HCEC 1CT (cell line): ENCODE results near the gene TNFRSF19.
"Not testable (repeated sequence)": the region's sequence is repeated elsewhere in the genome, so short reads cannot be mapped to it uniquely, and the experiment has no call there.

Experiments
- DNase-seq: peaks from one replicate; pipeline ENCODE4 v3.0.0-alpha.2; 2017

Gene TNFRSF19

GRCh38 chr13:23570921-23571315, 706 bp downstream of the TNFRSF19 start:
- no peak for DNase-seq

GRCh38 chr13:23571431-23571830, 1.2 kb downstream of the TNFRSF19 start:
- DNase-seq = peak; percentile 44

DNA sequence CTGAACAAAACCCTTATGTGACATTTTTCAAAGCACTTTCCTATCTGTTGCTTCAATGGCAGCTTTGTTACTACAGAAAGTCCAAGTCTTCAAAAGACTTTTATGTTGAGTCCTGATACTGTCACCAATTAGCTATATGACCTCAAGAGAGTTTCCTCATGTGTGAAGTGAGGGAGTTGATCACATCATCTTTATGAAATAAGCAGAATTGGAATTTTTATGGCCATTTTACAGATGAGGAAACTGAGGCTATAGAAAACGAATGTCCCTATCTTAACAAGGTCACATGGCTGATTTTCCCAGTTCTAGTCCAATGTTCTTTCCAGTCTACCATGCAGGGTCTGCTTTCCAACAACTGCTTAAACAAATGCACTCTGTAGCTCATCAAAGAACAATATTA, 2.6 kb downstream of the TNFRSF19 start:
- no peak for DNase-seq

GRCh38 chr13:23574421-23575145, 4.4 kb downstream of the TNFRSF19 start:
- no peak for DNase-seq

GRCh38 chr13:23575632-23576031, 5.4 kb downstream of the TNFRSF19 start:
- DNase-seq = no peak

DNA sequence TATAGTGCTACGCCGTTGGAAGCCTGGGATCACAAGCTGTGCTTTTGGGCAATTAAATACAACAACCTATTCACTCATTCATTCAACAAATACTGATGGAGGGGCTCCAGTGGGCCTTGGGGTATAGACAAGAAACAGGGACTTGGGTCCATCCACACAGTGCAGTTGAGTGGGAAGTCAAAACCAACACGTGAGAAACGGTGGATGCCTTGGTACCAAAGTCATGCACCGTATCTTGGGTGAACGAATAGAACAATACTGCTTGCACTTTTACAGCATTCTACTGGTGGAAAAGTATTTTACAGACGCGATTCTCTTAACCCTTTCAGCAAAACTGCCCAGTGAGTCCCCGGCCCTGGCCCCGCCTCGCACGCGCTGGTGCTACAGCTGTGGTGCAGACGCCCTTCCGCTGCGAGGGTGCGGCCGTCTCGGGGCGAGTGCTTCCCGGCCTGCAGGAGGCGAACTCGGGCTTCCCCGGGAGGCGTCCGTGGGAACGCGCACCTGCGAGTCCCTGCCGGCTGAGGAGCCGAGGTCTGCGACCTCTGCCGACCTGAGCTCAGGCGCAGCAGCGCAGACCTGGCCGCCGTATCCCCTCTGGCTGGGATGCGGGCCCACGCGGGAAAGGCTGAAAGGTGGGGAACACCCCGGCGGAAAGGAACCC, 8.3 kb downstream of the TNFRSF19 start:
- DNase-seq = peak; percentile 72

DNA sequence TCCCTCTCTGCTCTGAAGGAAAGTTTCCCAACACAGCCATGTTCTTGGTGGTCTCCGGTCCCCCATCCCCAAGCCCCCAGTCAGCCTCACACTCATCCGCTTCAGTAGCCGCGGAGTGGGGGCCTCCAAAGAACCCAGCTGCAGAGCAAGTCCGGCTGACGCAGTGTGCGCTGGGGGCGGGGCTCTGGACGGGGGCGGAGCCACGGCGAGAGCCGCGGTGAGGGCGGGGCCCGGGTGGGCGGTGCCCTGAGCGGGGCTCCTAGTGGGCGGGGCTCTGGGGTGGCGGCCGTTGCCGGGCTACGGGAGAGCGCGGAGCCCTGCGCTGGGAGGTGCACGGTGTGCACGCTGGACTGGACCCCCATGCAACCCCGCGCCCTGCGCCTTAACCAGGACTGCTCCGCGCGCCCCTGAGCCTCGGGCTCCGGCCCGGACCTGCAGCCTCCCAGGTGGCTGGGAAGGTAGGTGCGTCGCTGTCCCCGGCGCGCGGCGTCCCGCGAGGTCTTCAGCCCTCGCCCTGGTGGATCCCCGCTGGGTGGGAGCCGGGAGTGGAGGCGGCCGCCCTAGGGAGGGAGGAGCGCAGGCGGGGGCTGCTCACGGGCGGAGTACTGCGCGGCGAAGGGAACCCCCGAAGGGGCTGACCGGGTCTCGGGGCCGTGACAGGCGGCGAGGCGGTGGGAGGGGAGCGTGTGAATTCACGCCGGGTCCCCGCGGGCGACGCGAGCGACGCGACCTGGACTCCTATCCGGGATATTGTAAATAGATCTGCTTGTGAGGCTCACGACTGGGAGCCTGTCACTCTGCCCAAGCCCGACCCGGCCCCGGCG, 9.1 kb downstream of the TNFRSF19 start:
- peak; percentile 74 for DNase-seq

GRCh38 chr13:23579896-23580683, 9.9 kb downstream of the TNFRSF19 start:
- DNase-seq = no peak

GRCh38 chr13:23580684-23581060, 10.5 kb downstream of the TNFRSF19 start:
- DNase-seq = no peak

DNA sequence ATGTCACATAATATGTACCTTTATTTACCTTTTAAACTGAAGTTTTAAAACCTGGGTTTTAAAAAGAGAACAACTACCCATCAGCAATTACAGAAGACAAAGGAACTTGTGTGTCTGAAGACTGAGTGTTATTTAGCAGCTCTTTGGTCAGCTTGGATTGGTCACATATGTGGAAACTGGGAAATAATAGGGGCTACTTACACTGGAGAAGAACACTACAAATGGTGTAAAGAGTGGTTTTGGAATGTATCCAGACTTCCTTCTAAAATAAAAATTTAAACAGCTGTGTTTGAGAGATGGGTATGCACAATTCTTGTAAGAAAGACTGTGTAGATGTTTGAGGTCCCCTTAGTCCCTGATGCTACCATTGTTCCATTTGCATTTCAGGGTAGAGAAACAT, 13.3 kb downstream of the TNFRSF19 start:
- no peak for DNase-seq

GRCh38 chr13:23584275-23584674, 14.1 kb downstream of the TNFRSF19 start:
- no peak for DNase-seq

GRCh38 chr13:23586336-23586735, 16.1 kb downstream of the TNFRSF19 start:
- no peak for DNase-seq

GRCh38 chr13:23588666-23589065, 18.5 kb downstream of the TNFRSF19 start:
- no peak for DNase-seq

GRCh38 chr13:23592596-23592995, 22.4 kb downstream of the TNFRSF19 start:
- no peak for DNase-seq

DNA sequence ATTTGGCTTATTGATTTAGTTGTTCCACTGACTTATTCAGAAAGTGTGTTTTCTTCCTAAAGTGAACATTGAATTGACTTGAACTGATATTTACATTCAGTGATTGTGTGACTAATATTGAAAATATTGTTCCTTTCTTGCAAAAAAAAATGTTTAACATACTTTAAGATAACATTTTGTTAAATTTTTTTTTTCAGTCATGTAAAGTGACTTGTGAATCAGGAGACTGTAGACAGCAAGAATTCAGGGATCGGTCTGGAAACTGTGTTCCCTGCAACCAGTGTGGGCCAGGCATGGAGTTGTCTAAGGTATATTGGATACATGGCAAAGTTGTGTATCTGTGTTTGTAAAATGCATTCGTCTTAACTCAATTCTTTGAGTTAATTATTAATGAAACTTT, 22.9 kb downstream of the TNFRSF19 start:
- DNase-seq = no peak

DNA sequence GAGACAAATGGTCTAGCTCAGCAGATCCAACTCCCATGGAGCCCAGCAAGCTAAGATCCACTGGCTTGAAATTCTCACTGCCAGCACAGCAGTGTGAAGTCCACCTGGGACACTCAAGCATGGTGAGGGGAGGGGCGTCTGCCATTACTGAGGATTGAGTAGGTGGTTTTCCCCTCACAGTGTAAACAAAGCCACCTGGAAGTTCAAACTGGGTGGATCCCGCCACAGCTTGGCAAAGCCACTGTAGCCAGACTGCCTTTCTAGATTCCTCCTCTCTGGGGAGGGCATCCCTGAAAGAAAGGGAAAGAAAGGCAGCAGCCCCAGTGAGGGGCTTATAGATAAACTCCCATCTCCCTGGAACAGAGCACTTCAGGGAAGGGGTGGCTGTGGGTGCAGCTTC, 24.1 kb downstream of the TNFRSF19 start:
- not testable (repeated sequence) for DNase-seq

GRCh38 chr13:23598369-23598768, 28.2 kb downstream of the TNFRSF19 start:
- DNase-seq = no peak

DNA sequence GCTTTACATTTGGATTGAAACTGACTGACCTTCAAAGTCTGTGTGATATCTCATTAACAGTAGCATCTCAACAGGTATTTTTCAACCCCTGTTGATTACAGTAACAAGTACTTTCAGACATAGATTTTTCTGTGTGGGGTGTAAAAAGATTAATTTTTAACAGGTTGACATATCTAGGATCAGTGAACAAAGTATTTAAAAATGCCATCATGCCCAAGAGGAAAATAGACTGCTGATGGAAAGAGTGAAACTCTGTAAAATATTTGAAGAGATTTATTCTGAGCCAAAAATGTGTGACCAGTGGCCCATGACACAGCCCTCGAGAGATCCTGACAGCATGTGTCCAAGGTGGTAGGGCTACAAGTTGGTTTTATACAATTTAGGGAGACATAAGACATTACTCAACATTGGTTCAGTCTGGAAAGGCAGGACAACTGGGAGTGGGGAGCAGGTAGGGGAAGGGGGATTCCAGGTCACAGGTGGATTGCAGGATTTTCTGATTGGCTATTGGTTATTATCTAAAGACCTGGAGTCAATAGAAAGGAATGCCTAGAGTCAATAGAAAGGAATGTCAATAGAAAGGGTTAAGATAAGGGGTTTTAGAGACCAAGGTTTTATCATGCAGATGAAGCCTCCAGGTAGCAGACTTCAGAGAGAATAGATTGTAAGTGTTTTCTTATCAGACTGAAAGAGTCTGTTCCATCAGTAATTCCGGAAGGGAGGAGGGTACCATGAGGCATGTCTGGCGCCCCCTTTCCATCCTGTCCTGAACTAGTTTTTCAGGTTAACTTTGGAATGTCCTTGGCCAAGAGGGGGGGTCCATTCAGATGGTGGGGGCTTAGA, 29.1 kb downstream of the TNFRSF19 start:
- DNase-seq = no peak

- no peak for DNase-seq
Observed at GRCh38 chr13:23600100-23600499, 29.9 kb downstream of the TNFRSF19 start.

DNA sequence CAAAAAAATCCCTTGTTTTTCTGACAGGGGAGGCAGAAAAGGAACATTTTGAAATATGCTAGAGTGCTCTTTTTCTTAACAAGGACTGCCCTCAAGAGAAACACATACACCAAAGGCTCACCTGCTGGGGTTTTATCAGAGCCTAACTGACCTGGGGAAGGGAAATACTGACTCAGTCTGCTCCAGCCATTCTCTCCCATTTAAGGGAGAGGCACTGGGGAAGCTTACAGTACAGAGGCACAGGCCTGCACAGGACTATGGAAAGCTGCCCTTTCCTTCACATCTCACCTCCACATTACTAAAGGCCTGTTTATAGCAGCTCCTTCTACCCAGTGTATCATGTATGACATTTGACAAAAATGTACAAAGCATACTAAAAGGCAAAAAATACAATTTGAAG, 30.3 kb downstream of the TNFRSF19 start:
- no peak for DNase-seq

DNA sequence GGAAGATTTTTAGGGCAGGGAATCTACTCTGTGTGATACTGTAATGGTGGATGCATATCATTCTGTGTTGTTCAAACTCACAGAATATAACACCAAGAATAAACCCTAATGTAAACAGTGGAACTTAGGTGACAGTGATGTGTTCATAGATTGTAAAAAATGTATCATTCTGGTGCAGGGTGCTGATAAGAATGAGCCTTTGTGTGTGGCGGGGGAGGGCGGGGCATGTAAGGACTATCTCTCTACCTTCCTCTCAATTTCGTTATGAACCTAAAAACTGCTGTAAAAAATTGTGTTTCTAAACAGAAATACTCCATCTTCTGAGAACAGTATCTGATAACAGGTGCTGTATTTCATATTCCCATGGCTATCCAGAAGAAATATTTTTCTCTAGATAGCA, 35.6 kb downstream of the TNFRSF19 start:
- DNase-seq = no peak

GRCh38 chr13:23608138-23608537, 37.9 kb downstream of the TNFRSF19 start:
- no peak for DNase-seq
